ENCODE results near the gene SCN3A.

SCN3A gene

GRCh38 chr2:165055082-165055851 lies 148.6 kb downstream of the SCN3A start:
- peak in 1 of 5 experiments; percentile 81 for DNase-seq

- peak in 1 of 5 experiments; percentile 62 for DNase-seq
Observed at GRCh38 chr2:165054652-165055051, 149.2 kb downstream of the SCN3A start.

- DNase-seq = no peak
Observed at GRCh38 chr2:165044505-165045303, 159.1 kb downstream of the SCN3A start.
